ENCODE measurements around the gene ZFYVE21. TPM values are rescaled to one million over a fixed set of nuclear protein-coding genes. Genes with fewer than 3 reads are reported as not detected.

The ZFYVE21 gene
- total RNA-seq, result 41.5 and 60.9 TPM in 2 replicates

DNA sequence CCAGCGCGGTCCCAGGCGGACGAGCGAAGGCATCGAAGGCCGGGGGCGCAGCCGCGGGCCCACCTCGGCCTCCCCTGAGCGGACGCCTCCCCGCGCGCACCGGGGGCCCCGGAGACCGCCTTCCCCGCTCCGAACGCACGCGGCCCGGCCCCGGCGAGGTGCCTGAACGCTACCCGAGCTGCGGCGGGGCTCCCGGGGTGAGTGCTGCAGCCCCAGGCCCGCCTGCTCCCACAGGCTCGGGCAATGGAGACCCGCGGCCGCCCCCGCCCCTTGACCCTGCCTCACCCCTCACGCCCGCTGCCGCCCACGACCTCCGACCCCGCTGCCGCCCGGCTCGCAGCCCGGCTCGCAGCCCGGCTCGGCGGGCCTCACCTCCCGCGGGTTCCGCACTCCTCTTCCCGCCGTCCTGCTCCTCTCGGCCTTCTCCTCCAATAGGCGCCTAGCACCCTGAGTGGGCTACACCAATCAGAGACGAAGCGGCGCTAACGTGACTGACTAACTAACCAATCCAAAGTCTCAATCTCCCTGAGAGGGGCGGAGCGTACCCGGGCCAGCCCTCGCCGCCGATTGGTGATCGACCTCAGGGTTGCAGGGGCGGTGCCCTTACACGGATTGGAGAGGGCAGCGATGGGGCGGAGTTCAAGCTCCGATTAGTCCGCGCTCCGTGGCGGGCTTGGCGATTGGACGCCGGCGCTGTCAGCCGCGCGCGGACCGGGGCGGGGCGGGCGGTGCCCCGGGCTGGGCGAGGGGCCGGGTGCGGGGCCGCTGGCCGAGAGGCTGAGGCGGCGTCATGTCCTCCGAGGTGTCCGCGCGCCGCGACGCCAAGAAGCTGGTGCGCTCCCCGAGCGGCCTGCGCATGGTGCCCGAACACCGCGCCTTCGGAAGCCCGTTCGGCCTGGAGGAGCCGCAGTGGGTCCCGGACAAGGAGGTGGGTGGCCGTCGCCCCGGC is at the start of gene ZFYVE21, which contains the start of gene XRCC3:
ZFYVE21 (plus strand) TSS at position 759 of the 949 bp plus-strand sequence; CDS start at position 791, 32 bp downstream.
XRCC3 (minus strand) TSS at position 400 of the 949 bp plus-strand sequence. CDS start 4,364 bp downstream, outside the sequence.

Small RNA genes lying within 50 kb of the gene (small RNA-seq; reads per million reads assigned to genes)
- not detected for gene RF00019

Other genes with a start within 250 kb of the ZFYVE21 start
- gene CKB, start 193.0 kb upstream of the ZFYVE21 start, total RNA-seq, result 1.9 and 2.6 TPM in 2 replicates
- 7.2 and 8.0 TPM in 2 replicates for gene TRMT61A, start 186.6 kb upstream of the ZFYVE21 start, total RNA-seq
- 37.6 and 41.5 TPM in 2 replicates for gene BAG5, start 153.2 kb upstream of the ZFYVE21 start, total RNA-seq
- gene COA8, start 152.8 kb upstream of the ZFYVE21 start, total RNA-seq, result 32.7 and 33.0 TPM in 2 replicates
- 220 and 221 TPM in 2 replicates for gene KLC1, start 86.6 kb upstream of the ZFYVE21 start, total RNA-seq
- 13.7 and 19.5 TPM in 2 replicates for gene XRCC3, start 359 bp upstream of the ZFYVE21 start, total RNA-seq
- gene PPP1R13B, start 131.8 kb downstream of the ZFYVE21 start, total RNA-seq, result 24.3 and 26.1 TPM in 2 replicates
- 0.65 and 1.2 TPM in 2 replicates for gene TDRD9, start 212.6 kb downstream of the ZFYVE21 start, total RNA-seq
- gene RD3L, start 226.7 kb downstream of the ZFYVE21 start, total RNA-seq, result not detected in 2 replicates